SK-N-MC (cell line): Measurements from ENCODE around the gene KRT6B.

ENCODE experiments used
- DNase-seq: peaks from one replicate; pipeline ENCODE4 v3.0.0-alpha.2; 2011; ENCODE audit warnings: low read depth, low spot score
- H3K27ac ChIP-seq: fragments of 200-600 bp; sonication (generic); 2 replicates; pipeline ENCODE4 v1.5.1; 2016; ENCODE audit warnings: mixed run types
- H3K36me3 ChIP-seq: fragments of 200-600 bp; sonication (generic); 2 replicates; pipeline ENCODE4 v1.6.1; 2017; ENCODE audit warnings: antibody characterized with exemption, low read length, mixed read lengths; ENCODE audit not compliant: insufficient read depth
- H3K4me3 ChIP-seq: fragments of 200-600 bp; sonication (generic); 2 replicates; pipeline ENCODE4 v1.5.1; 2016
- H3K9ac ChIP-seq: fragments of 200-600 bp; sonication (generic); 2 replicates; pipeline ENCODE4 v1.8.0; 2017; ENCODE audit warnings: mixed run types, mixed read lengths; ENCODE audit not compliant: insufficient read length
- H3K9me3 ChIP-seq: fragments of 200-600 bp; sonication (generic); 2 replicates; pipeline ENCODE4 v1.6.1; 2017; ENCODE audit warnings: low read depth, mild to moderate bottlenecking, antibody characterized with exemption, low read length, moderate library complexity, mixed read lengths
- EZH2 ChIP-seq: fragments of 200-600 bp; sonication (generic); IDR thresholded peaks from one replicate; pipeline ENCODE4 v1.6.1; 2017; ENCODE audit warnings: antibody characterized with exemption
- FOXP2 ChIP-seq: optimal IDR thresholded peaks from 2 replicates; pipeline ENCODE3; 2011; ENCODE audit warnings: mild to moderate bottlenecking, moderate library complexity; ENCODE audit not compliant: insufficient read depth; ENCODE audit errors: extremely low read length, control extremely low read depth
- POLR2AphosphoS5 ChIP-seq: IDR thresholded peaks from 2 replicates; pipeline ENCODE4 v1.6.1; 2012; ENCODE audit warnings: mild to moderate bottlenecking, low read depth, low read length, borderline replicate concordance

KRT6B gene

GRCh38 chr12:52423661-52424500 is 28.1 kb downstream of the KRT6B start:
- TF ChIP-seq POLR2AphosphoS5 (no peak), FOXP2 (no peak), EZH2 (no peak)
- no peak for DNase-seq

GRCh38 chr12:52423035-52423434 is 28.9 kb downstream of the KRT6B start:
- Histone ChIP-seq H3K27ac (no peak overlapping the region), H3K36me3 (no peaks in the 10 kb centered on the region), H3K9me3 (no peaks in the 10 kb centered on the region), H3K9ac (no peak overlapping the region), H3K4me3 (no peak overlapping the region)
- DNase-seq, result no peak
- no peak for TF ChIP-seq FOXP2
- TF ChIP-seq EZH2, result no peak
- TF ChIP-seq POLR2AphosphoS5, result no peak

More at GRCh38 chr12:52423661-52424500, 28.1 kb downstream of the KRT6B start:
- H3K9me3 ChIP-seq, result no peaks in the 10 kb centered on the region
- H3K27ac ChIP-seq, result no peak overlapping the region
- no peaks in the 10 kb centered on the region for H3K36me3 ChIP-seq
- no peak overlapping the region for H3K4me3 ChIP-seq
- no peak overlapping the region for H3K9ac ChIP-seq

- no peak overlapping the region for H3K4me3 ChIP-seq
- no peak for TF ChIP-seq EZH2
- no peak for TF ChIP-seq POLR2AphosphoS5
- TF ChIP-seq FOXP2, result no peak
- H3K9me3 ChIP-seq, result no peaks in the 10 kb centered on the region
- no peak overlapping the region for H3K27ac ChIP-seq
- no peak for DNase-seq
- no peaks in the 10 kb centered on the region for H3K36me3 ChIP-seq
- no peak overlapping the region for H3K9ac ChIP-seq
Observed at GRCh38 chr12:52419656-52420055, 32.3 kb downstream of the KRT6B start.

GRCh38 chr12:52418576-52419110 is 33.3 kb downstream of the KRT6B start:
- Histone ChIP-seq H3K27ac (no peak overlapping the region), H3K9ac (no peak overlapping the region), H3K9me3 (no peaks in the 10 kb centered on the region), H3K4me3 (no peak overlapping the region), H3K36me3 (no peaks in the 10 kb centered on the region)
- TF ChIP-seq FOXP2 (no peak), POLR2AphosphoS5 (no peak), EZH2 (no peak)
- no peak for DNase-seq

GRCh38 chr12:52417740-52418139 is 34.2 kb downstream of the KRT6B start:
- TF ChIP-seq EZH2 (no peak), FOXP2 (no peak), POLR2AphosphoS5 (no peak)
- Histone ChIP-seq H3K9me3 (no peaks in the 10 kb centered on the region), H3K36me3 (no peaks in the 10 kb centered on the region), H3K9ac (no peak overlapping the region), H3K27ac (no peak overlapping the region), H3K4me3 (no peak overlapping the region)
- no peak for DNase-seq

- no peak overlapping the region for H3K9ac ChIP-seq
- no peak for DNase-seq
- H3K27ac ChIP-seq, result no peak overlapping the region
- H3K9me3 ChIP-seq, result no peaks in the 10 kb centered on the region
- H3K4me3 ChIP-seq, result no peak overlapping the region
- TF ChIP-seq POLR2AphosphoS5 (no peak), FOXP2 (no peak), EZH2 (no peak)
- no peaks in the 10 kb centered on the region for H3K36me3 ChIP-seq
Observed at GRCh38 chr12:52416795-52417194, 35.2 kb downstream of the KRT6B start.

GRCh38 chr12:52415870-52416750 is 35.8 kb downstream of the KRT6B start:
- no peak for DNase-seq
- Histone ChIP-seq H3K27ac (no peak overlapping the region), H3K9me3 (no peaks in the 10 kb centered on the region), H3K36me3 (no peaks in the 10 kb centered on the region), H3K4me3 (no peak overlapping the region), H3K9ac (no peak overlapping the region)
- TF ChIP-seq FOXP2, result no peak
- no peak for TF ChIP-seq POLR2AphosphoS5
- no peak for TF ChIP-seq EZH2

- H3K27ac ChIP-seq, result no peak overlapping the region
- H3K4me3 ChIP-seq, result no peak overlapping the region
- H3K9me3 ChIP-seq, result no peaks in the 10 kb centered on the region
- no peak overlapping the region for H3K9ac ChIP-seq
- DNase-seq, result no peak
- H3K36me3 ChIP-seq, result no peaks in the 10 kb centered on the region
- TF ChIP-seq FOXP2 (no peak), EZH2 (no peak), POLR2AphosphoS5 (no peak)
Observed at GRCh38 chr12:52414936-52415335, 37.0 kb downstream of the KRT6B start.
